Lung microvascular endothelial cell (primary cell): ENCODE measurements around the gene SCYL1. TPM values are rescaled to one million over a fixed set of nuclear protein-coding genes. Genes with fewer than 3 reads are reported as not detected.
"Not testable (repeated sequence)": the region's sequence is repeated elsewhere in the genome, so short reads cannot be mapped to it uniquely, and the experiment has no call there.

ENCODE experiments used
- DNase-seq, 2 donors: peaks; one replicate each; pipeline versions ENCODE4 v3.0.0 to v3.0.0-alpha.2; 2010; ENCODE audit warnings: low read depth in 2 of 2
- total RNA-seq: library from RNA; depleted of rRNA; stranded (reverse); fragments of >200 nt; gene quantifications from 2 replicates; pipeline ENCODE4 v1.2.1, GENCODE V29; 2014

SCYL1 gene
- total RNA-seq, 1 donor from 2014 or later, result 46.6 TPM

DNA sequence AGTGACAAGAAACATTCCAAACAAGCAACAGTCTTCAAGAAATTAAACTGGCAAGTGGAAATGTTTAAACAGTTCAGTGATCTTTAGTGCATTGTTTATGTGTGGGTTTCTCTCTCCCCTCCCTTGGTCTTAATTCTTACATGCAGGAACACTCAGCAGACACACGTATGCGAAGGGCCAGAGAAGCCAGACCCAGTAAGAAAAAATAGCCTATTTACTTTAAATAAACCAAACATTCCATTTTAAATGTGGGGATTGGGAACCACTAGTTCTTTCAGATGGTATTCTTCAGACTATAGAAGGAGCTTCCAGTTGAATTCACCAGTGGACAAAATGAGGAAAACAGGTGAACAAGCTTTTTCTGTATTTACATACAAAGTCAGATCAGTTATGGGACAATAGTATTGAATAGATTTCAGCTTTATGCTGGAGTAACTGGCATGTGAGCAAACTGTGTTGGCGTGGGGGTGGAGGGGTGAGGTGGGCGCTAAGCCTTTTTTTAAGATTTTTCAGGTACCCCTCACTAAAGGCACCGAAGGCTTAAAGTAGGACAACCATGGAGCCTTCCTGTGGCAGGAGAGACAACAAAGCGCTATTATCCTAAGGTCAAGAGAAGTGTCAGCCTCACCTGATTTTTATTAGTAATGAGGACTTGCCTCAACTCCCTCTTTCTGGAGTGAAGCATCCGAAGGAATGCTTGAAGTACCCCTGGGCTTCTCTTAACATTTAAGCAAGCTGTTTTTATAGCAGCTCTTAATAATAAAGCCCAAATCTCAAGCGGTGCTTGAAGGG is 20.0 kb upstream of the SCYL1 start:
- peak; percentile 36 to 42 for DNase-seq

DNA sequence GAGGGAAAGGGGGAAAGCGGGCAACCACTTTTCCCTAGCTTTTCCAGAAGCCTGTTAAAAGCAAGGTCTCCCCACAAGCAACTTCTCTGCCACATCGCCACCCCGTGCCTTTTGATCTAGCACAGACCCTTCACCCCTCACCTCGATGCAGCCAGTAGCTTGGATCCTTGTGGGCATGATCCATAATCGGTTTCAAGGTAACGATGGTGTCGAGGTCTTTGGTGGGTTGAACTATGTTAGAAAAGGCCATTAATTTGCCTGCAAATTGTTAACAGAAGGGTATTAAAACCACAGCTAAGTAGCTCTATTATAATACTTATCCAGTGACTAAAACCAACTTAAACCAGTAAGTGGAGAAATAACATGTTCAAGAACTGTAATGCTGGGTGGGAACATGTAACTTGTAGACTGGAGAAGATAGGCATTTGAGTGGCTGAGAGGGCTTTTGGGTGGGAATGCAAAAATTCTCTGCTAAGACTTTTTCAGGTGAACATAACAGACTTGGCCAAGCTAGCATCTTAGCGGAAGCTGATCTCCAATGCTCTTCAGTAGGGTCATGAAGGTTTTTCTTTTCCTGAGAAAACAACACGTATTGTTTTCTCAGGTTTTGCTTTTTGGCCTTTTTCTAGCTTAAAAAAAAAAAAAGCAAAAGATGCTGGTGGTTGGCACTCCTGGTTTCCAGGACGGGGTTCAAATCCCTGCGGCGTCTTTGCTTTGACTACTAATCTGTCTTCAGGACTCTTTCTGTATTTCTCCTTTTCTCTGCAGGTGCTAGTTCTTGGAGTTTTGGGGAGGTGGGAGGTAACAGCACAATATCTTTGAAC is 19.2 kb upstream of the SCYL1 start:
- DNase-seq, result peak; percentile 27 to 31

DNA sequence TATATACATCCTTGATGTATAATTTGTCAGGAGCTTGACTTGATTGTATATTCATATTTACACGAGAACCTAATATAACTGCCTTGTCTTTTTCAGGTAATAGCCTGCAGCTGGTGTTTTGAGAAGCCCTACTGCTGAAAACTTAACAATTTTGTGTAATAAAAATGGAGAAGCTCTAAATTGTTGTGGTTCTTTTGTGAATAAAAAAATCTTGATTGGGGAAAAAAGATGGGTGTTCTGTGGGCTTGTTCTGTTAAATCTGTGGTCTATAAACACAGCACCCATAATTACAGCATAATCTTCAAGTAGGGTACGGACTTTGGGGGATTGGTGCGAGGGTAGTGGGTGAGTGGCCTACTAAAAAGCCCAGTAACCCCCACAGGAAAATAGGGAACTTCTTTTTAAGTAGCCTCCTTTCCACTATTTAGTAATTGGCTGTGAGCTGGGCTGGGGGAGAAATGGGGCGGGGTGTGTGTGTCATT is 18.6 kb upstream of the SCYL1 start:
- no peak for DNase-seq

DNA sequence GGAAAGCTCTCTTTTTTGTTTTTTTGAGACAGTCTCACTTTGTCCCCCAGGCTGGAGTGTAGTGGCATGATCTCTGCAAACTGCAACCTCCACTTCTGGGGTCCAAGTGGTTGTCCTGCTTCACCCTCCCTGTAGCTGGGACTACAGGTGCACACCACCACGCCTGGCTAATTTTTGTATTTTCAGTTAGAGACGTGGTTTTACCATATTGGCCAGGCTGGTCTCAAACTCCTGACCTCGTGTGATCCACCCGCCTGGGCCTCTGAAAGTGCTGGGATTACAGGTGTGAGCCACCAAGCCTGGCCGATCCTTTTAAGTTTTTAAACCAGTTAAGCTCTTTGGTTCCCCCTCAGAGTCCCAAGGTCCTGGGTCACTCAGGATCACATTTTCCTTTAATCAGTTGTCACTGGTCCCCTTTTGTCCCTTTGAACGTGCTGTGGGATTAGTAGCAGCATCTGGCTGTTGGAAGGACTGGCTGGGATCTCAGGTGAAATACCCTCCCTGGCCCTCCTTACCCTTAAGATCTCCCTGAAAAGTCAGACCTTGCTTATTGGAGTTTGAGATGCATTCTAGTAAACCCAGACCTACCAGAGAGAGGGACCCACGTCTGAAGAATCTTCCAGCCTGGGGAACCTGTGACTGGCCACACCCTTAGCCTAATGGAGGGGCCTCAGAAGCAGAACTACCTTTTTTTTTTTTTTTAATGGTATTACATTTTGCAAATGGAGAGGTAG is 17.9 kb upstream of the SCYL1 start:
- DNase-seq, result peak in 1 of 2 donors; percentile 88

DNA sequence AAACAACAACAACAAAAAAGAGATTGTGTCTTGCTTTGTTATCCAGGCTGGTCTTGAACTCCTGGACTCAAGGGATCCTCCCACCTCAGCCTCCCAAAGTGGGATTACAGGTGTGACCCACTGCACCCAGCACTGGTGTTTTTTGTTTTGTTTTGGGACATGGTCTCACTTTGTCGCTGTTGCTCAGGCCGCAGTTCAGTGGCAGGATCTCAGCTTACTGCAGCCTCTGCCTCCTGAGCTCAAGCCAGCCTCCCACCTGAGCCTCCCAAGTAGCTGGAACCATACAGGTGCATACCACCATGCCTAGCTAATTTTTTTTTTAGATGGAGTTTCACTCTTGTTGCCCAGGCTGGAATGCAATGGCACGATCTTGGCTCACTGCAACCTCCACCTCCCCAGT is 12.6 kb upstream of the SCYL1 start:
- DNase-seq, result not testable (repeated sequence)

DNA sequence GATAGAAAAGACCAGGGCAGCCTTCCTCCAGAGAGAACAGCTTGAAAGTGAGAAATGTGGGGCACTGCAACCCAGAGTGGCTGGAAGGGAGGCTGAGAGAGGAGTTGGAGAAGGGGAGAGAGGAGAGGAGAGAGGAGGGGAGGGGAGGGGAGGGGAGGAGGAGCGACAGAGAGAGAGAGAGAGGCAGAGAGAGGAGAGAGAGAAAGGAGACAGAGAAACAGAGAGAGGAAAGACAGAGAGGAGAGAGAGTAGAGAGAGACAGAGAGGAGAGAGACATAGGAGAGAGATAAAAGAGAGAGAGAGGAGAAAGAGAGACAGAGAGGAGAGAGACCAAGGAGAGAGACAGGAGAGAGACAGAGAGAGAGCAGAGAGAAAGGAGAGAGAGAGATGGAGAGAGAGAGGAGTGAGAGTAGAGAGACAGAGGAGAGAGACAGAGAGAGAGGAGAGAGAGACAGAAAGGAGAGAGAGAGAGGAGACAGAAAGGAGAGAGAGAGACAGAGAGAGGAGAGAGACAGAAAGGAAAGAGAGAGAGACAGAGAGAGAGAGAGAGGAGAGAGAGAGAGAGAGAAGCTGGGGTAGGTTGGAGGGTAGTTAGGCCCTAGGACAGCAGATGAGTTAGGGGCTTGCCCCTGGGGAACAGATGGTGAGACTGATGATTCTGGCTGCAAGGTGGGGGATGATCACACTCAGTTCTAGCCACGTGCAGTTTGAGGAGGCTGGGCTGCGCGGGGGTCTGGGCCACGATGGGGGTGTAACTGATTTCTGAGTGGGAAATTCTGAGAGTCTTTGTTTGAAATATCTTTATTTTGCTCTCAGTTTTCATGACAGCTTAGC is 8.5 kb upstream of the SCYL1 start:
- DNase-seq, result no peak

DNA sequence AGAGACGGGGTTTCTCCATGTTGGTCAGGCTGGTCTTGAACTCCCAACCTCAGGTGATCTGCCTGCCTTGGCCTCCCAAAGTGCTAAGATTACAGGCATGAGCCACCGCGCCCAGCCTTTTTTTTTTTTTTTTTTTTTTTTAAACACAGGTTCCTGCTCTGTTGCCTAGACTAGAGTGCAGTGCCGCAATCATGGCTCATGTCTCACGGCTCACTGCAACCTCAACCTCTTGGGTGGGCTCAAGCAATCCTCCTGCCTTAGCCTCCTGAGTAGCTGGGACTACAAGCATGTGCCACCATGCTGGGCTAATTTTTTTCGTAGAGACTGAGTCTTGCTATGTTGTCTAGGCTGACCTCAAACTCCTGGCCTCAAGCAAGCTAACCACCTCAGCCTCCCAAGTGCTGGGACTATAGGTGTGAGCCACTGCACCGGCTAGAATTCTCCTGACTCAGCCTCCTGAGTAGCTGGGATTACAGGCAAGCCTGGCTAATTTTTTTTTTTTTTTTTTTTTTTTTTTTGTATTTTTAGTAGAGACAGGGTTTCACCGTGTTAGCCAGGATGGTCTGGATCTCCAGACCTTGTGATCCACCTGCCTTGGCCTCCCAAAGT is 5.8 kb upstream of the SCYL1 start:
- not testable (repeated sequence) for DNase-seq

DNA sequence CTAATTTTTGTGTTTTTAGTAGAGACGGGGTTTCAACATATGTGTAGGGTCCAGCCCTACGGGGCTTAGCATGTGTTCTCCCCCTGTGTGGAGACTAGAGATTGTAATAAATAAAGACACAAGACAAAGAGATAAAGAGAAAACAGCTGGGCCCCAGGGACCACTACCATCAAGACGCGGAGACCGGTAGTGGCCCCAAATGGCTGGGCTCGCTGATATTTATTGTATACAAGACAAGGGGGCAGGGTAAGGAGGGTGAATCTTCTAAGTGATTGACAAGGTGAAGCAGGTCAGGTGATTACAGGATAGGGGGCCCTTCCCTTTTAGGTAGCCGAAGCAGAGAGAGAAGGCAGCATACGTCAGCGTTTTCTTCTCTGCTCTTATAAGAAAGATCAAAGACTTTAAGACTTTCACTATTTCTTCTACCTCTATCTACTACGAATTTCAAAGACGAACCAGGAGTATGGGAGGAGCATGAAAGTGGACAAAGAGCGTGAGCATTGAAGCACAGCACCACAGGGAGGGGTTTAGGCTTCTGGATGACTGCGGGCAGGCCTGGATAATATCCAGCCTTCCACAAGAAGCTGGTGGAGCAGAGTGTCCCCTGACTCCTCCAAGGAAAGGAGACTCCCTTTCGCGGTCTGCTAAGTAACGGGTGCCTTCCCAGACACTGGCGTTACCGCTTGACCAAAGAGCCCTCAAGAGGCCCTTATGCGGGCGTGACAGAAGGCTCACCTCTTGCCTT is 2.9 kb upstream of the SCYL1 start:
- not testable (repeated sequence) for DNase-seq

DNA sequence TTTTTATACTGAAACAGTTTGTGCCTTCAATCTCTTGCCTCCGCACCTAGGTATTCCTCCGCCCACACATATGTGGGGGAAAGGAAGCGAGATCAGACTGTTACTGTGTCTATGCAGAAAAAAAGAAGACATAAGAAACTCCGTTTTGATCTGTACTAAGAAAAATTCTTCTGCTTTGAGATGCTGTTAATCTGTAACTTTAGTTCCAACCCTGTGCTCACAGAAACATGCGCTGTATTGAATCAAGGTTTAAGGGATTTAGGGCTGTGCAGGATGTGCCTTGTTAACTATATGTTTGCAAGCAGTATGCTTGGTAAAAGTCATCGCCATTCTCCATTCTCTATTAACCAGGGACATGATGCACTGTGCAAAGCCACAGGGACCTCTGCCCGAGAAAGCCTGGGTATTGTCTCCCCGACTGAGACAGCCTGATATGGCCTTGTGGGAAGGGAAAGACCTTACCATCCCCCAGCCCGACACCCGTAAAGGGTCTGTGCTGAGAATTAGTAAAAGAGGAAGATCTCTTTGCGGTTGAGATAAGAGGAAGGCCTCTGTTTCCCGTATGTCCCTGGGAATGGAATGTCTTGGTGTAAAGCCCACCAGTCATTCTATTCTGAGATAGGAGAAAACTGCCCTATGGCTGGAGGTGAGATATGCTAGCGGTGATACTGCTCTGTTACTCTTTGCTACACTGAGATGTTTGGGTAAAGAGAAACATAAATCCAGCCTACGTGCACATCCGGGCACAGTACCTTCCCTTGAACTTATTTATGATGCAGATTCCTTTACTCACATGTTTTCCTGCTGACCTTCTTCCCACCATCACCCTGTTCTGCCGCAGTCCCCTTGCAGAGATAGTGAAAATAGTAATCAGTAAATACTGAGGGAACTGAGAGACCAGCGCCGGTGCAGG is 1.9 kb upstream of the SCYL1 start:
- DNase-seq, result not testable (repeated sequence)

DNA sequence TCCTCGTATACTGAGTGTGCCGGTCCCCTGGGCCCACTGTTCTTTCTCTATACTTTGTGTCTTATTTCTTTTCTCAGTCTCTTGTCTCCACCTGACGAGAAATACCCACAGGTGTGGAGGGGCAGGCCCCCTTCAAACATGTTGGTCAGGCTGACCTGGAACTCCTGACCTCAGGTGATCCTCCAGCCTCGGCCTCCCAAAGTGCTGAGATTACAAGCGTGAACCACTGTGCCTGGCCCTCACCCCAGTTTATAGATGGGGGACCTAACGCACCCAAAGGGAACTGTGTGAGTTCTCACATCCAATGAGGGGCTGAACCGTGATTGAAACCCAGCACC is 1.3 kb upstream of the SCYL1 start:
- DNase-seq, result not testable (repeated sequence)

DNA sequence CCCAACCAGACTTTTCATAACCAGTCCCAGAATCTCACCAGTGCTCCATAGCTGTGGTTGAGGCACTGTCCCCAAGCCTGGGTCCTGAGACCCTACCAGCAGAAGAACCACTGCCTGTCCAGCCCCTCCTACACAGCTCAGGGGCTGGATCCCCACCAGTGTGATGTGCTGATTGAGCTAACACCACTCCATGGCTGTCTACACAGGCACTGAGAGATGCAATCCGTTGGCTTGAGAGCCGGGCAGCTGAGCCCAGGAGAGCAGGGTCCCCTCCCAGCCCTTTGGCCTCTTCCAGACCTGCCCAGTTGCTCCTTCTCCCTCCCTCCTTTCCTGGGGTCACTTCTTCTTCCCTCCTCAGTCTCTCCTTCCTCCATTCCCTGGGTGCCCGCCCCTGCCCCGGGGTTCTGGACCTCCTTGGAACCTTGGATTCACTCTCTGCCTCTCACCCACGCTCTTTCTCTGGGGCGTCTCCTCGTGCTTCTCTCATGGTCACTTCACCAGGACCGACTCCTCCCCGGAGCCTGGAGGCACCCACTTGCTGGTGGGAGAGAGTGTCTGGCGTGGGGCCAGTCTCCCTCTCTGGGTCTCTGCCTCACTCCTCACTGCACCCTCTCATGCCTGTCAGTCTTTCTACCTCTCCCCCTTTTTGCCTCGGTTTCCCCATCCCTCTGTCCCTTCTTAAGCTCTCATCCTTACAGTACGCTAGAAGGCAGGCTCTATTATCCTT is 706 bp upstream of the SCYL1 start:
- no peak for DNase-seq

DNA sequence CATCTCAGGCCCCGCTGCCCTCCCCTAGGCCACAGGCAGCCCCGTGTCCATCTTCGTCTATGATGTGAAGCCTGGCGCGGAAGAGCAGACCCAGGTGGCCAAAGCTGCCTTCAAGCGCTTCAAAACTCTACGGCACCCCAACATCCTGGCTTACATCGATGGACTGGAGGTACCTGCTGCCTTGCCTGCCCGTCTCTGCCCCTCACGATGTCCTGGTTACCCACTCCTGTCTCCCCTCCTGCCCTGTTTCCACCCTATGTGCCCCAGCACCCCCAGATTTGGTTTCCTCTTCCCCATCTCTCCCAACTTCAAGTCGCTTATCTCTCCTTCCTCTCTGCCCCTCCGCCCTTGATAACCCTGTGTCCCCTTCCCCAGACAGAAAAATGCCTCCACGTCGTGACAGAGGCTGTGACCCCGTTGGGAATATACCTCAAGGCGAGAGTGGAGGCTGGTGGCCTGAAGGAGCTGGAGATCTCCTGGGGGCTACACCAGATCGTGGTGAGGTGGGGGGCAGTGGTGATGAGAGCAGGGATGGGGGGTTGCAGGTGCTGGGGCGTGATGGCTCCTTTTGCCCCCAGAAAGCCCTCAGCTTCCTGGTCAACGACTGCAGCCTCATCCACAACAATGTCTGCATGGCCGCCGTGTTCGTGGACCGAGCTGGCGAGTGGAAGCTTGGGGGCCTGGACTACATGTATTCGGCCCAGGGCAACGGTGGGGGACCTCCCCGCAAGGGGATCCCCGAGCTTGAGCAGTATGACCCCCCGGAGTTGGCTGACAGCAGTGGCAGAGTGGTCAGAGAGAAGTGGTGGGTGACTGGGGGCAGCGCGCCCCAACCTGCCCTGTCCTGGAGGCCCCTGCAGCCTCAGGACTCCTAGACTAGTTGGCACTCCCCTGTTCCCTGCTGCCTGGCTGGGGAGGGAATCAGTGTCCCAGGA is 930 bp downstream of the SCYL1 start:
- DNase-seq, result no peak

DNA sequence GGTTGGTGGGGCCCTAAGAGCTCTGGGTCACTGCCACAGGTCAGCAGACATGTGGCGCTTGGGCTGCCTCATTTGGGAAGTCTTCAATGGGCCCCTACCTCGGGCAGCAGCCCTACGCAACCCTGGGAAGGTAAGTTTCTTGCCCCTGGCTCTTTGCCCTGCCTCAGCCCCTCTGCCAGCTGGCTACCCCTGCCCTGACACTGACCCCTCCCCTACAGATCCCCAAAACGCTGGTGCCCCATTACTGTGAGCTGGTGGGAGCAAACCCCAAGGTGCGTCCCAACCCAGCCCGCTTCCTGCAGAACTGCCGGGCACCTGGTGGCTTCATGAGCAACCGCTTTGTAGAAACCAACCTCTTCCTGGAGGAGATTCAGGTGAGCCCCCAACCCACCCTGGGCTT is 1.9 kb downstream of the SCYL1 start:
- DNase-seq, result no peak

DNA sequence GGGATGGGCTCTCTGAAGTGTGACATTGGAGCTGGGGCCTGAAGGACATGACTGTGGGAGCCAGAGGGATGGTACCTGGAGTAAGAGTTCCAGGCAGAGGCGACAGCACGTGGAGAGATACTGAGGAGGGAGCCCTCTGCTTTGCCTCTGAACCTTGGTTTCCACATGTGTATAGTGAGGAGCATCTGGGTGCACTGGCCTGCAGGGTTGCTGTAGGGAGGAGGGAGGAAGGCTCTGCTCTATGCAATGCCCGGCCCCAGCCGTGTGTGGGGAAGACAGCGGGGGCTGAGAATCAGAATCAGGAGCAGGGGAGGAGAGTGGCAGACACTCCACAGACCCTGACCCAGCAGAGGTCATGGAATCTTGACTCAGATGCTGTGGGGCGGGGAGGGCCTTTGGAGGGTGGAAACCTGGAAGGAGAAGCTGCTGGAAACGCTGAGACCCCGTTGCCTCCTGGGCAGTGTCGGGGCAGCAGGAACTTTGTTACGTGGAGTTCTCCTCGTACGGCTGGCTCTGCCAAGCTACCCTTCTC is 4.0 kb downstream of the SCYL1 start:
- no peak for DNase-seq

DNA sequence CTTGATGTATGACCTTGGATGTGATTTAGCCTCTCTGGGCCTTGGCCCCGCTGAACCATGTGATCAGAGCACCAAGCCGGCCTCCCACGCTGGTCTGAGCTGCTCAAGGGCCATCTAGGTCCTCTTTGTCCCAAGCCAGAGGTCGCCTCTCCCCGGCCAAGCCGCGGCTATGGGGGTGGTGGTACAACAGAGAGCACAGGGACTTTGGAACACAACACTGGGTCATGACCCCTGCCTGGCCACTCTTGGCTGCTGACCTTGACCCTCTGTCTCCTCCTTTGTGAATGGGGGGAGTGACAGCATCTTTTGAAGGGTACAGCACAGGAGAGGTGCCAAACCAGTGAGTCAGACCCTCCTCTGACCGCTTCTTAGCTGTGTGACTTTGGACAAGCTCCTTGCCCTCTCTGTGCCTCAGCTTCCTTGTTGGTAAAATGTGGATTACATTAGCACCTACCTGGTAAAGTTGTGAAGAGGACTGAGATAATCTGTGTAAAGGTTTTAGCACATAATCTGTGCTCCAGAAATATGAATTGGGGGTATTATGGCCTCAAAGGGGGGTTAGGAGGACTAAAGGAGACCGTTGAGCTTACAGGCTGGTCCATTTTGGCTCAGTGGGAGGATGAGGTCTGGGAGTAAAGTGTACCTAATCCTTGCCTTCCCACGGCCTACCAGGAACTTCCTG is 4.7 kb downstream of the SCYL1 start:
- DNase-seq, result no peak

DNA sequence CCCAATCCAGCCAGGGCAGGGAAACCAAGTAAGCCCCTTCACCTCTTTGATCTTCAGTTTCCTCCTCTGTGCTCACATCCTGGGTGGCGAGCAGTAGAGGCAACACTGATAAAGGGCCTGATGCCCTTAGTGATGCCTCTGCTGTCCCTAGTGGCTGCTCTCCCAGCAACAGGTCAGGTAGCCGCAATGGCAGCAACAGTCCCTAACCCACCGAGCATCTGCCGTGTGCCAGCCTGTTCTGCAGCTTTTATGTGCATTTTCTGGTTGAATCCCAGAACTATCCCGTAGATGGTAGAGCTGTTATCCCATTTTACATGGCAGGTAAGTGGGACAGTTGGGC is 5.2 kb downstream of the SCYL1 start:
- no peak for DNase-seq
